Psoas muscle (tissue), 8 donors: Measurements from ENCODE around the gene MOB3C. TPM values are rescaled to one million over a fixed set of nuclear protein-coding genes. Genes with fewer than 3 reads are reported as not detected.

Source experiments
- ATAC-seq, 4 donors: fragments of 200-7000 bp; cut with Tn5 transposase; one replicate each; pipeline ENCODE4 v1.9.1; 2020; ENCODE audit warnings: moderate library complexity in 3 of 4, mild to moderate bottlenecking in 2 of 4
- DNase-seq, 2 donors: peaks; one replicate each; pipeline ENCODE4 v3.0.0-alpha.2; 2020
- H3K27ac ChIP-seq: fragments of 200-600 bp; one replicate; pipeline ENCODE4 v1.8.0; 2022
- H3K27me3 ChIP-seq, 3 donors: fragments of 200-600 bp in 1 of 3; one replicate each; pipeline versions ENCODE4 v1.6.1 to v1.8.0; 2013 to 2022; ENCODE audit warnings: low read length in 2 of 3, mild to moderate bottlenecking in 2 of 3, moderate library complexity in 1 of 3; ENCODE audit not compliant: insufficient read depth in 3 of 3
- H3K36me3 ChIP-seq, 2 donors: fragments of 200-600 bp in 1 of 2; one replicate each; pipeline versions ENCODE4 v1.6.1 to v1.8.0; 2013 to 2022; ENCODE audit warnings: low read depth in 1 of 2, mild to moderate bottlenecking in 1 of 2, moderate library complexity in 1 of 2; ENCODE audit not compliant: insufficient read depth in 1 of 2
- H3K4me1 ChIP-seq: fragments of 200-600 bp; one replicate; pipeline ENCODE4 v1.8.0; 2022
- H3K4me3 ChIP-seq: fragments of 200-600 bp; one replicate; pipeline ENCODE4 v1.8.0; 2022; ENCODE audit warnings: mild to moderate bottlenecking
- H3K9me3 ChIP-seq: fragments of 200-600 bp; one replicate; pipeline ENCODE4 v1.8.0; 2022
- WGBS, 3 donors: extraction: QIAGEN DNeasy Blood & Tissue Kit; methylation state at CpG; one replicate each; pipeline versions ENCODE4 v1.1.6 to v1.1.7; 2013; 5-methylcytosine and 5-hydroxymethylcytosine counted together
- intact Hi-C, 2 donors: fragments of 100-400 bp; cut with DNase I; formaldehyde crosslinking; loops; one replicate each; pipeline versions ENCODE4 v1.11.0 to v1.14.2; 2022
- polyA plus RNA-seq, 3 donors: library from polyadenylated mRNA; stranded (reverse); fragments of 200-250 nt; gene quantifications; one replicate each; pipeline ENCODE4 v1.2.3, GENCODE V29; 2013
- total RNA-seq, 4 donors: library from RNA; stranded (reverse); fragmentation: NEBNext Ultra II Directional in 2 of 4; extraction: Animal tissue kit (Norgen Biotek cat#: 25700) in 2 of 4; gene quantifications; one replicate each; pipeline versions ENCODE4 v1.2.1 to v1.2.4, GENCODE V29; 2021 to 2023
- TF ChIP-seq, protein P1 (sequence below): fragments of 200-600 bp; IDR thresholded peaks from one replicate; pipeline ENCODE4 v1.8.0; 2022; ENCODE audit warnings: antibody characterized with exemption
- donor health status: healthy with polysubstance abuse.
- donor health status: DM: no; HTN: no; CAD: no; lungs with moderate emphysema.
- donor health status: Bipolar disorder and iron deficiency.
- donor health status: healthy.
- donor health status: DM: yes; HTN: yes; CAD: no.
- donor health status: DM: no; HTN: no; CAD: no.
- donor health status: DM: no; HTN: no; CAD: no.
- donor health status: DM: yes; HTN: yes; CAD: no.

Gene MOB3C
- total and polyA plus RNA-seq, 7 donors = 8.7 to 36.3 (median 17.9) TPM

DNA sequence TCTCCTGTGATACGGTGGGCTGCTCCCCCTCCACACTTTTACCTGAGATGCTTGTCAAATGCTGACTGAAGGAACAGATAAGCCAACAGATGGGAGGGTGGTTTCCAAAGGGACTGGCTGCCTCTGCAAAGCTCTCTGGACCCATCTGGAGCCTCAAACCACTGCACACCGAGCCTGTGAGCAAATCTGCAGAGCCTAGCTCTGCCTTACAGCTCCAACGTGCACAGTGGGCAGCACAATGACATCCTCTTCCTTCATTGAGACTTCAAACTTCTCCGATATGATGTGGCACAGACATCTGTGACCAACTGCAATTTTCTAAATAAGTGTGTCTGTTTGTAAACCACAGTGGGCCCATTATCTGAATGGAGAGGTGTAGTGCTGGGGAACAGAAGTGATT is 38.9 kb downstream of the MOB3C start:
- ATAC-seq (no peak), DNase-seq (no peak)
- Histone ChIP-seq H3K27me3 (no peaks in the 10 kb centered on the region), H3K4me1 (no peaks in the 10 kb centered on the region), H3K36me3 (peaks cover 13 to 98% of the 10 kb centered on the region in 2 donors), H3K27ac (no peak overlapping the region), H3K4me3 (no peak overlapping the region), H3K9me3 (no peaks in the 10 kb centered on the region)
- intact Hi-C loops = no loop called here
- 85 to 88% (median 85%) methylated on average over 4 of the region's 4 CpGs for WGBS, 3 donors
- TF ChIP-seq, protein P1, sequence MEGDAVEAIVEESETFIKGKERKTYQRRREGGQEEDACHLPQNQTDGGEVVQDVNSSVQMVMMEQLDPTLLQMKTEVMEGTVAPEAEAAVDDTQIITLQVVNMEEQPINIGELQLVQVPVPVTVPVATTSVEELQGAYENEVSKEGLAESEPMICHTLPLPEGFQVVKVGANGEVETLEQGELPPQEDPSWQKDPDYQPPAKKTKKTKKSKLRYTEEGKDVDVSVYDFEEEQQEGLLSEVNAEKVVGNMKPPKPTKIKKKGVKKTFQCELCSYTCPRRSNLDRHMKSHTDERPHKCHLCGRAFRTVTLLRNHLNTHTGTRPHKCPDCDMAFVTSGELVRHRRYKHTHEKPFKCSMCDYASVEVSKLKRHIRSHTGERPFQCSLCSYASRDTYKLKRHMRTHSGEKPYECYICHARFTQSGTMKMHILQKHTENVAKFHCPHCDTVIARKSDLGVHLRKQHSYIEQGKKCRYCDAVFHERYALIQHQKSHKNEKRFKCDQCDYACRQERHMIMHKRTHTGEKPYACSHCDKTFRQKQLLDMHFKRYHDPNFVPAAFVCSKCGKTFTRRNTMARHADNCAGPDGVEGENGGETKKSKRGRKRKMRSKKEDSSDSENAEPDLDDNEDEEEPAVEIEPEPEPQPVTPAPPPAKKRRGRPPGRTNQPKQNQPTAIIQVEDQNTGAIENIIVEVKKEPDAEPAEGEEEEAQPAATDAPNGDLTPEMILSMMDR = no peak

DNA sequence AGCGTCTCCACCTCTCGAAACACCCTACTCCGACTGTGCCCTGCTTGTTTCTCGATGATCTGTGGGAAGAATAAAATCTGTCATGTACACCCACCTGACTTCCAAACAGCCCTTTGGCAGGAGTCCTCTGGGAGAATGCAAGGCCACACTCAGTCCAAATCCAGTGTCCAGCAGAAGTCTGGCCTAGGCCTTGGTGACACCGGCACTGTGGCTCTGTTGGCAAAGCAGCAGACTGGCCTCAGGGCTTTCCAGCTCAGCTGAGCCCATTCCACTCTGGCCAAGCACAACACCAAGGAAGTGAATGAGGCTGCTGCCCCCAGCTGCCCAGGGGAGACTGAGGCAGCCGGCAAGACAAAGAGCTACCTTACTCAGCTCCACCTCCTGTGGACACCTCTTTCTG is 40.0 kb downstream of the MOB3C start:
- ATAC-seq (peak in 2 of 4 donors; percentile 34 to 67), DNase-seq (no peak)
- H3K9me3 ChIP-seq = no peaks in the 10 kb centered on the region
- no peaks in the 10 kb centered on the region for H3K27me3 ChIP-seq
- no peak overlapping the region for H3K4me3 ChIP-seq
- TF ChIP-seq, protein P1 = no peak
- H3K36me3 ChIP-seq = peaks cover 11 to 96% of the 10 kb centered on the region in 2 donors
- intact Hi-C loops = no loop called here
- H3K27ac ChIP-seq = no peak overlapping the region
- WGBS, 3 donors = 49 to 74% (median 50%) methylated on average over 6 of the region's 6 CpGs
- H3K4me1 ChIP-seq = no peaks in the 10 kb centered on the region

DNA sequence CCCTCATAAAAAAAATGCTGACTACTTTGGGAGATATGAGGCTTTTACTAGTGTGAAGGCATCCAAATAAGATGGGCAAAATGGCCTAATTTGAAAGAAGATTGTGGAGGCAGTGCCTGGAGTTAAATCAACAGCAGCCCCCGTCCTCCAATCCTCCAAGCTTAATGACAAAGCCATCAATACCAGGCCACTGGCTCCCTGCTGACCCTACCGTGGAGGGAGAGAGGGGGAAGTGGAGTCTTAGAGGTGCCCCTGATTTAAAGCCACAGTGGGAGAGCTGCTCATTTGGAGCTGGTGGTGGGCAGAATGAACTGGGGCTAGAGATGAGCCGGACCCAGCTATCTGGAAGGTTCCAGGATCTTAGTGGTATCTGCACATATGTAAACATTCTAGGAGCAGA is 40.8 kb downstream of the MOB3C start:
- intact Hi-C loops = no loop called here
- no peak for DNase-seq
- ATAC-seq = no peak
- WGBS, 3 donors = 82 to 92% (median 83%) methylated on average over 3 of the region's 3 CpGs
- Histone ChIP-seq H3K9me3 (no peaks in the 10 kb centered on the region), H3K27me3 (no peaks in the 10 kb centered on the region), H3K27ac (no peak overlapping the region), H3K36me3 (peaks cover 10 to 97% of the 10 kb centered on the region in 2 donors), H3K4me3 (no peak overlapping the region), H3K4me1 (no peaks in the 10 kb centered on the region)
- TF ChIP-seq, protein P1 = no peak

DNA sequence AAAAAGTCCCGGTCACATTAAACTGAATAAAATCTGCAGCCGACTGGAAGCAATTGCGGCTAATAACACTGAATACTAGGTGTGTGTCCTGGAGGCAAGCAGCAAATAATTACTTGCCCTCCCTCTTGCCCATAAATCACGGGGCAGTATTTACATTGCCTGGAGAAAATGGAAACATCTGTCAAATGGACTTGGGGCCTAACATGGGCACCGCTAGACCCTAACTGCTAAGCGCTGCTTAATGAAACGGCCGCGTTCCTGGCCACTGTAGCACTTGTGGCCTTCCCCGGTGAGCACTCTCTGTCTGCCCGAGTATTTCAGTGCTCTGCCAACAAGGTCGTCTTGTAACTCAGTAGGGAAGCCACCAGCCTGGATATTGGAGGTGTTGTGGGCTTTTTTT is 41.3 kb downstream of the MOB3C start:
- TF ChIP-seq, protein P1 = no peak
- no peaks in the 10 kb centered on the region for H3K27me3 ChIP-seq
- no peak overlapping the region for H3K27ac ChIP-seq
- H3K4me3 ChIP-seq = no peak overlapping the region
- H3K36me3 ChIP-seq = peaks cover 9 to 97% of the 10 kb centered on the region in 2 donors
- no peaks in the 10 kb centered on the region for H3K9me3 ChIP-seq
- DNase-seq (no peak), ATAC-seq (no peak)
- H3K4me1 ChIP-seq = no peaks in the 10 kb centered on the region
- WGBS, 3 donors = 68 to 73% (median 72%) methylated on average over 12 of the region's 12 CpGs
- intact Hi-C loops = no loop called here

DNA sequence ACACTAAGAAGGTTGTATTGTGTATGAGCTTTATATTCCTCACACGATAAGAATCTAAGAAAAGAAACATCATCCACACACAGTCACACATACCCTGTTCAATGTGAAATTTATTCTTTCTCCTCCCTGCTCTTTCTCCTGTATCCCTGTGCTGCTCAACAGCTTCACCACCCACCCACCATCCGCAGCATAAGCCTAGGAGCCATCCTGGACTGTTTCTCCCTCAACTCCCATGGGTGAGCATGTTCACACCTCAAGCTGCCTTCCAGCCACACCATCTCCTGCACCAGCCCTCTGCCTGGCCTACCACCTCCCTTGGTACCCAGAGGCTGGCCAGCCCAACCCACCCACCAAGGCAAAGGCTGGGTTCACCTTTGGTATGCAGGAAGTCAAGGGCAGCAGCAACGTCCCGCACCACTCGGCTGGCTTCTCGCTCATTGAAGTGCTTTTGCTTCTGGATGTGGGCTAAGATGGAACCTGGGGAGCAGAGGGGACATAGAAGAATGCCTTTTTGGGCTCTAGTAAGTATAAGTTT is 44.9 kb downstream of the MOB3C start:
- no peaks in the 10 kb centered on the region for H3K27me3 ChIP-seq
- H3K4me3 ChIP-seq = no peak overlapping the region
- TF ChIP-seq, protein P1 = no peak
- DNase-seq = no peak
- WGBS, 3 donors = 93 to 97% (median 94%) methylated on average over 6 of the region's 6 CpGs
- no peaks in the 10 kb centered on the region for H3K9me3 ChIP-seq
- ATAC-seq = no peak
- no peaks in the 10 kb centered on the region for H3K4me1 ChIP-seq
- no peak overlapping the region for H3K27ac ChIP-seq
- intact Hi-C loops = no loop called here
- H3K36me3 ChIP-seq = peaks cover 4 to 97% of the 10 kb centered on the region in 2 donors
